Right ventricle myocardium inferior (tissue), 1 donor: ENCODE data around the gene ATXN1. TPM values are rescaled to one million over a fixed set of nuclear protein-coding genes. Genes with fewer than 3 reads are reported as not detected.

Source experiments
- ATAC-seq: fragments of 200-7000 bp; cut with Tn5 transposase; one replicate; pipeline ENCODE4 v1.9.1; 2020; ENCODE audit warnings: mild to moderate bottlenecking, moderate library complexity
- DNase-seq: peaks from one replicate; pipeline ENCODE4 v3.0.0; 2021; ENCODE audit errors: missing footprints
- intact Hi-C: fragments of 100-400 bp; cut with DNase I; formaldehyde crosslinking; loops from one replicate; pipeline ENCODE4 v1.11.0; 2022
- total RNA-seq: library from RNA; stranded (reverse); fragmentation: NEBNext Ultra II Directional; extraction: Animal tissue kit (Norgen Biotek cat#: 25700); gene quantifications from one replicate; pipeline ENCODE4 v1.2.1, GENCODE V29; 2021
- donor health status: DM: no; HTN: yes; CAD: no; lungs with severe emphysema.

Gene ATXN1
- total RNA-seq, 1 donor from 2014 or later, result 42.5 TPM

GRCh38 chr6:16733085-16733484 is 28.2 kb downstream of the ATXN1 start:
- peak; percentile 42 for ATAC-seq
- intact Hi-C loops, result loop anchor here (10.0 kb wide), 1 partner anchor 188 kb away; no protein-coding TSS in a partner anchor
- no peak for DNase-seq

GRCh38 chr6:16731478-16732051 is 29.7 kb downstream of the ATXN1 start:
- no peak for ATAC-seq
- no peak for DNase-seq
- intact Hi-C loops, result loop anchor here (10.0 kb wide), 1 partner anchor 187 kb away; no protein-coding TSS in a partner anchor

DNA sequence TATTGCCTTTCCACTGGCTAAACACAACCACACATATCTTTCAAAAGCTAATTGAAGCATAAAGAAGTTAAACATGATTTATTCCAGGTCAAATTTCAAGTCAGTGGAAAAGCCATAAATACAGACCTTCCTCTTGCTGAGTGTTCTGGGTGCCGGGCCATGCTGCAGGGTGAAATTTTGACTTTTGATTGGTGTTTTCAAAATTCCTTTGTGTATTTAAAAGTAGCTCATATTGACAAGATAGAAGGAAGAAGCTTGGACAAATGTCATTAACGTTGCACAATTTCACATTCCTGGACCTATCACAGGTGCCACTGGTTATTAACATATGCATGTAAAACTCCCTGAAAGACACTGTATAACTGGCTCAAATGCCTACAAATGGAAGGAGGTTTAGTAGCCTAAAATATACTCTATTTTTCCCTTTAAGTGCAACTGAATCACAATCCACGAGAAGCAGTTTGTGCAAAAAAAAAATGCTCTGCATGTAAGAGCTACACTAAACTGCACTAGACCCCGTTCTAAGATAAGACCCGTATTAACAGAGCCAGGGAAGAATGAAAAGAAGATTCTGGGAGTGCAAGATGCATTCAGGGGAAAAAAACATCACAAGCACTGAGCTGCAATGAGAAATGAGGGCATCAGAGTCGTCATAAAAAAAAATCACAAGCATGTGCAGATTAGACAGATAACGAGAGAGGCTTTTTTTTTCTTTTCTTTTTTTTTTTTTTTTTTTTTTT is 30.4 kb downstream of the ATXN1 start:
- intact Hi-C loops, result loop anchor here (10.0 kb wide), 1 partner anchor 186 kb away; no protein-coding TSS in a partner anchor
- no peak for DNase-seq
- ATAC-seq, result no peak

DNA sequence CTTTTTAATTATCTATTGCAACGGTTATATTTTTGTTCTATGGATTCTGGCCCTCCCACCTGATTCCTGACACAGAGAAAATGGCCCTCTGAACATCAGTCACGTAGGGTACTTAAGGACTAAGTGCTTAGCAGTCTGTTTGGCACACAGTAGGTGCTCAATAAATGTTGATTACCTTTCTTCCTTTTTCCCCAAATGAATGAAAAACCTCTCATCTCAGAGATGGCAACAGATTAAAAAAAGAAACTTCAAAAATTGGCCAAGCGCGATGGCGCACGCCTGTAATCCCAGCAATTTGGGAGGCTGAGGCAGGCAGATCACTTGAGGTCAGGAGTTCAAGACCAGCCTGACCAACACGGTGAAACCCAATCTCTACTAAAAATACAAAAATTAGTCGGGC is 31.5 kb downstream of the ATXN1 start:
- DNase-seq, result no peak
- ATAC-seq, result no peak
- intact Hi-C loops, result loop anchor here (10.0 kb wide), 1 partner anchor 185 kb away; no protein-coding TSS in a partner anchor

- DNase-seq (no peak), ATAC-seq (no peak)
- intact Hi-C loops, result no loop called here
Observed at GRCh38 chr6:16729183-16729691, 32.0 kb downstream of the ATXN1 start.

DNA sequence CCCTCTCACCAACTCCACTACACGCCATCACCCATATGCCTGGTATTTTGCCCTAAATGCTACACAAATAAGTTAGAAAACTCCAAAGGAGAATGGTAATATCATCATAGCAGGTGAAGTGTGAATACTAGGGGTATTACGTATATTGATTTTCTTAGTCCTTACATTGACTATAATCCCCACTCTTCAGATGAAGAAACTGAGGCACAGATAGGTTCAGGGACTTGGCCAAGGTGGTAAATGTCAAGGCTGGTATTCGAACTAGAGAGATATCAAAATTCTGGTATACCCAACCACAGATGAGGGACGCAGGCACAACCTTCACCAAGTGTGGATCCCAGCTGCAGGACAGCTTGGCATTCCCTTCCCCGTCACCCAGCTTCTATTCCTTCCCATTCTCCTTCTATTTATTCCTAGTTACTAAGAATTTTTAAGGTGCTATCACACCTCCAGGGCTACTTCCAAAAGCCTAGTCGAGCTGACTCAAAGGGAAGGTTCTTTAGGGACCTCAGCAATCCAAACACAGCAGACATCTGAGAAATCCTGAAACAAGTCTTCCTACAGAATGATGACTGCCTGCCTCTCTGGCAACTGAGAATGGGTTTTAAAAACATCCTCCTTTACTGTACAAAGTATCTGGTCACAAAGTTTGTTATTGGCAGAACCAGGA is 32.6 kb downstream of the ATXN1 start:
- ATAC-seq (no peak), DNase-seq (no peak)
- intact Hi-C loops, result no loop called here

DNA sequence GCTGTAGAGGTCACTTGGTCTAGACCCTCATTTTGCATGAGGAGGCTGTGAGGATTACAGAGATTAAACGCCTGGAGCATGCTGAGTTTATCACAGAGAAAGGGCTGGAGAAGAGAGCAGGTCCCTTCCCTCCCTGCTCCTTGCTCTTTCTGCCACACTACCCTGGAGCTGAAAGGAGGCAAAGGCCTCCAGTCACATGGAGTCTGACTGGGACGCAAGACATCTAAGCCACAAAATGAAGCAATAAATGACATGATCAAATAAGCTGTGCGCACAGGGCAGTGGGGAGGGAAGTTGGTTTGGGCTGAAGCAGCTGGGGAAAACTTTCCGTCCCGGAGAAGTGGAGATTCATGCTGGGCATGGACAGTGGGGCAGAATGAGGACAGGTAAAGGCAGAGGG is 33.3 kb downstream of the ATXN1 start:
- ATAC-seq (peak; percentile 26), DNase-seq (peak; percentile 61)
- intact Hi-C loops, result no loop called here

DNA sequence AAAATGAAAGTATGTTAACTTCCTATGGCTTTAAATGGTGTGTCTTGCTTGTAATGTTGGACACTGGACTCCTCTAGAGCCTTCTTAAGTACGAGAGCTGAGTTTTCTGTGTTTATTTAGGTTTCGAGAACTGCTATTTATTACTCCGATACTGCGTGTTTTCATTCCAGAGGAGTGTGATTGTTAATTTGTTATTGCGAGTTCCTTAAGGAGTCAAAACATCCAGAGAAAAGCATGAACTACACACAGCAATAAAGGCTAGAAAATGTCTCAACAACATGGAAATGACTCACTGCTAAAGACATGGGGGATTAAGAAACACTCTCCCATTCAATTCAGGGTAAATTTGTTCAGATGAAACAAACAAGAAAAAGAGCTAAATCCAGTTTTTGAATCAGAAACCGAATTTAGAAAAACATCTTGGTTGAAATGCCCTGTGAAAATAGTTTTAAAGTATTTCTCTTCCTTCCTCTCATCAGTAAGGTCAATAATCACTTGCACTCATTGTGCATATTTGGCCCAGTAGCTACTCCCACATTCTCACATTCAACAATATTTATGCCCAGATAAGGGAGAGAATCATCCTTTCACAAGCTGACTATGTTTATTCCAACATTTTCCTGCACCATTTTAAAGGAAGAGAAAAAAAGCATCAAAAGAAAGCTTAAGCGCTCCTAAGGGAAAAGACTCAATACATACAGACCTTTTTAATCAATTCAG is 36.0 kb downstream of the ATXN1 start:
- no peak for DNase-seq
- intact Hi-C loops, result no loop called here
- ATAC-seq, result peak; percentile 8

- intact Hi-C loops, result no loop called here
- DNase-seq, result no peak
- ATAC-seq, result no peak
Observed at GRCh38 chr6:16723826-16724225, 37.4 kb downstream of the ATXN1 start.

- intact Hi-C loops, result no loop called here
- DNase-seq (no peak), ATAC-seq (no peak)
Observed at GRCh38 chr6:16723402-16723801, 37.9 kb downstream of the ATXN1 start.

- DNase-seq (no peak), ATAC-seq (no peak)
- intact Hi-C loops, result no loop called here
Observed at GRCh38 chr6:16722630-16723029, 38.6 kb downstream of the ATXN1 start.

GRCh38 chr6:16721977-16722376 is 39.3 kb downstream of the ATXN1 start:
- intact Hi-C loops, result no loop called here
- DNase-seq (no peak), ATAC-seq (no peak)

GRCh38 chr6:16720861-16721260 is 40.4 kb downstream of the ATXN1 start:
- intact Hi-C loops, result no loop called here
- ATAC-seq, result no peak
- no peak for DNase-seq

DNA sequence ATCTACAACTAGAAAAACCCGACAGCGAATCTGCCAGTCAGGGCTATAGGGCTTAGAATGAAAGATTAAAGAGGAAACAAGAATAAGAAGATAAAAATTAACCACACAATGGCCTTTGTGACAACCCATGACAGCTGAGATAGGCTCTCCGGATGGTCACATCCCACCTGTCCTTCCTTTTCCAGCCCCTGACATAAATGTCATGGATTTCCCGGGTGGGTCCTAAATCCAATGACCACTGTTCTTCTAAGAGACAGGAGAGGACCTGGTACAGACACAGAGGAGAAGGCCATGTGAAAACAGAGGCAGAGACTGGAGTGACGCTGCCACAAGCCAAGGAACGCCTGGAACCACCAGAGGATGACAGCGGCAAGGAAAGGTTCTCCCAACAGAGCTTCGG is 41.8 kb downstream of the ATXN1 start:
- ATAC-seq (no peak), DNase-seq (no peak)
- intact Hi-C loops, result no loop called here

DNA sequence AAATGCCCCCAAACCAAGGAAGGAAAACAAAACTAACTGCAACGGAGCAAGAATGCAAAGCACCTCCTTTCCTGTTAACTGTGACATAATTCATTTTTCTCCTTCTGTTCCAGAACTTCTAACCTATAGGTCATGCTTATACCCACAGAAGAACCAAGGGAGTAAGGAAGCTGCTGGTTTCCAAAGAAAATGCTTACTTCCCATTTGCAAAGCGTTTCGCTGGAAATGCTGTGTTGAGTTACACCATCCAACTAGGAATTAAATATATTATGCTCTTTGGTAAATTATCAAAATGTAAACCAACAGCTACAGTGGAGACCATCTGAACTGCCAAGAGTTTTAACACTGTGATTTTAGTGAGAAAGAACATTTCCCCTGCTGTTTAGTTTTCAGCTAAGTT is 42.9 kb downstream of the ATXN1 start:
- intact Hi-C loops, result no loop called here
- no peak for ATAC-seq
- no peak for DNase-seq

DNA sequence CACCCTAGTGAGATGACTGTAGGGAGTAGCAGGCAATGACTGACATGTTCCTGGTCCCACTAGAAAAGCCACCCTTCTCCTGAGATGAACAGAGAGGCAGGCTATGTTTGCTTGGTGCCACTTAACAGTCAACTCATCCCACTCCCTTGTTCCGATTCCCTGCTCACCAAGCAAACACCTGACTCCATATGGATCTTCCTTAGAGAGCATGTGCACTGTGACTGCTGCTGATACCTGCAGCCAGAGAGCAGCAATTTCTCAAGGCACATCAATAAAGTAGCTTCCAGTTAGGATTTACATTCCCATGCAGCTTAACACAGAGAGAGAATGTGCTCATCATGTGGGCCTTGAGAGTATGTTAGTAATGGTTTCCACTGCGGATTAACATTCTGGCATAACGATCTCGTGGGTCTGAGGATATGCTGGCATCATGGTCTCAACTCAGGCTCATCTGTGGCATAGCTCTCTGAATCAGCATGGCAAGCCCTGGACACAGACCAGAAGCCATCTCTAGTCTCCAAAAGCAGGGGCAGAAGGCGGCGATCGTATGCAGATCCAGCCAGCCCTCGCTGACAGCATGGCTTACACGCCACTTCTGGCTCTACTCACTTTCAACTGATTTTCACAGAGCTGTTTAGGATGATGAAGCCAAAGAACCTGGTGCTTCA is 43.9 kb downstream of the ATXN1 start:
- intact Hi-C loops, result no loop called here
- ATAC-seq (no peak), DNase-seq (no peak)

GRCh38 chr6:16716321-16716858 is 44.9 kb downstream of the ATXN1 start:
- ATAC-seq (no peak), DNase-seq (no peak)
- intact Hi-C loops, result no loop called here

DNA sequence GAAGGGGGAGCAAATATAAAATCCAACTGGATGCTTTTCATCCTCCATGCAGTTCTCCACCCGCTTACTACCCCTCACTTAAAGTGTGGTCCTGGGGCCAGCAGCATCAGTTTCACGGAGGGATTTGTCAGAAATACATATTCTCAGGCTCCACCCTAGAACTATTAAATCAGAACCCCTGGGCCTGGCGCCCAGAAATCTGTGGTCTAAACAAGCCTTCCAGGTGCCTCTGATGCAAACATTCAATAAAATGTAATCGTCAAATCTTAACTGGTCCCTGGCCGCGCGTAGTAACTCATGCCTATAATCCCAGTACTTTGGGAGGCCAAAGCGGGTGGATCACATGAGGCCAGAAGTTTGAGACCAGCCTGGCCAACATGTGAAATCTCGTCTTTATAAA is 47.7 kb downstream of the ATXN1 start:
- DNase-seq, result no peak
- no peak for ATAC-seq
- intact Hi-C loops, result no loop called here
